B cell (primary cell): ENCODE data around the gene WDR64. TPM values are rescaled to one million over a fixed set of nuclear protein-coding genes. Genes with fewer than 3 reads are reported as not detected.

Source experiments
- ATAC-seq: fragments of 200-7000 bp; cut with Tn5 transposase; one replicate; pipeline ENCODE4 v1.10.0; 2021; ENCODE audit warnings: low read depth, mild to moderate bottlenecking, moderate number of reproducible peaks, moderate library complexity
- CTCF ChIA-PET: fragments of 350-600 bp; sonication (Branson Sonifier 250); formaldehyde crosslinking; loops from one replicate; lab custom pipeline; 2021; ENCODE audit warnings: antibody characterized with exemption, inconsistent platforms; lab: Charles Lee
- POLR2A ChIA-PET: fragments of 350-600 bp; sonication (Branson Sonifier 250); formaldehyde crosslinking; loops from one replicate; lab custom pipeline; 2021; ENCODE audit warnings: antibody characterized with exemption; lab: Charles Lee
- DNase-seq: peaks from one replicate; pipeline ENCODE4 v3.0.0; 2013
- H2AFZ ChIP-seq: 2 replicates; pipeline ENCODE4 v1.6.1; 2012; ENCODE audit warnings: mild to moderate bottlenecking, low read depth, low read length; ENCODE audit not compliant: insufficient read depth, poor library complexity, severe bottlenecking
- H3K27ac ChIP-seq, 2 donors: 1 replicate in 1 of 2; 2 replicates in 1 of 2; pipeline ENCODE4 v1.5.1; 2012 to 2013; ENCODE audit warnings: low read length in 2 of 2, mild to moderate bottlenecking in 2 of 2, moderate library complexity in 1 of 2
- H3K27me3 ChIP-seq, 4 experiments: fragments of 200-600 bp in 1 of 4; sonication (generic) in 1 of 4; replicated peaks in 1 of 4; 1 replicate in 2 of 4; 2 replicates in 2 of 4; pipeline versions ENCODE4 v1.6.1 to v1.7.0; 2013 to 2016; ENCODE audit warnings: low read length in 3 of 4, mild to moderate bottlenecking in 2 of 4, mixed read lengths in 1 of 4, moderate library complexity in 1 of 4; ENCODE audit not compliant: insufficient read depth in 4 of 4, control insufficient read depth in 3 of 4; ENCODE audit errors: control extremely low read depth in 1 of 4
- H3K36me3 ChIP-seq, 2 experiments: replicated peaks in 1 of 2; 1 replicate in 1 of 2; 2 replicates in 1 of 2; pipeline versions ENCODE4 v1.6.1 to v1.7.1; 2013; ENCODE audit warnings: low read length in 1 of 2; ENCODE audit not compliant: insufficient read depth in 2 of 2, control insufficient read depth in 1 of 2; ENCODE audit errors: control extremely low read depth in 1 of 2, extremely low read depth in 1 of 2
- H3K4me1 ChIP-seq, 2 donors: fragments of 200-600 bp in 1 of 2; sonication (generic) in 1 of 2; 1 replicate in 1 of 2; 2 replicates in 1 of 2; pipeline versions ENCODE4 v1.5.1 to v1.6.1; 2013 to 2017; ENCODE audit warnings: low read length in 2 of 2; ENCODE audit not compliant: control insufficient read depth in 2 of 2, insufficient read depth in 2 of 2
- H3K4me2 ChIP-seq: replicated peaks from 2 replicates; pipeline ENCODE3; 2012; ENCODE audit warnings: mild to moderate bottlenecking, low read depth, low read length; ENCODE audit not compliant: poor library complexity, severe bottlenecking
- H3K4me3 ChIP-seq, 5 experiments: fragments of 200-600 bp in 1 of 5; sonication (generic) in 1 of 5; 1 replicate in 3 of 5; 2 replicates in 2 of 5; pipeline versions ENCODE4 v1.5.1 to v1.7.0; 2011 to 2016; ENCODE audit warnings: low read length in 4 of 5, mild to moderate bottlenecking in 4 of 5, low read depth in 2 of 5, control low read depth in 1 of 5, moderate library complexity in 1 of 5; ENCODE audit not compliant: insufficient read depth in 1 of 5; ENCODE audit errors: control extremely low read depth in 1 of 5, extremely low read depth in 1 of 5
- H3K79me2 ChIP-seq: fragments of 200-600 bp; sonication (generic); one replicate; pipeline ENCODE4 v1.6.0; 2016; ENCODE audit warnings: low read length; ENCODE audit not compliant: control insufficient read depth, insufficient read depth
- H3K9ac ChIP-seq: fragments of 200-600 bp; sonication (generic); 2 replicates; pipeline ENCODE4 v1.6.1; 2017; ENCODE audit warnings: mild to moderate bottlenecking, low read length, moderate library complexity
- H3K9me3 ChIP-seq, 3 donors: one replicate each; pipeline versions ENCODE4 v1.6.1 to v1.7.1; 2013; ENCODE audit warnings: low read length in 2 of 3; ENCODE audit not compliant: control insufficient read depth in 2 of 3, insufficient read depth in 1 of 3; ENCODE audit errors: control extremely low read depth in 1 of 3
- H4K20me1 ChIP-seq: 2 replicates; pipeline ENCODE4 v1.6.0; 2012; ENCODE audit warnings: mild to moderate bottlenecking, low read length; ENCODE audit not compliant: insufficient read depth, control insufficient read depth, poor library complexity, severe bottlenecking
- H3K27ac Mint-ChIP-seq: one replicate; pipeline ENCODE4 v1.8.0; 2021; ENCODE audit warnings: mixed read lengths
- H3K27me3 Mint-ChIP-seq: one replicate; pipeline ENCODE4 v1.8.0; 2021; ENCODE audit warnings: mixed read lengths
- H3K4me1 Mint-ChIP-seq: one replicate; pipeline ENCODE4 v1.8.0; 2021; ENCODE audit warnings: mixed read lengths
- H3K4me3 Mint-ChIP-seq: one replicate; pipeline ENCODE4 v1.8.0; 2021; ENCODE audit warnings: mixed read lengths
- H3K9me3 Mint-ChIP-seq: one replicate; pipeline ENCODE4 v1.8.0; 2022; ENCODE audit warnings: mixed read lengths; ENCODE audit not compliant: insufficient read depth
- EZH2 ChIP-seq: IDR thresholded peaks from 2 replicates; pipeline ENCODE4 v1.6.1; 2012; ENCODE audit warnings: borderline replicate concordance, low read depth, mild to moderate bottlenecking, moderate library complexity, low read length; ENCODE audit not compliant: insufficient read depth, poor library complexity, severe bottlenecking
- WGBS: methylation state at CpG from one replicate; pipeline ENCODE4 v1.1.5; 2013; ENCODE audit warnings: missing lambda C conversion rate; ENCODE audit not compliant: insufficient coverage; 5-methylcytosine and 5-hydroxymethylcytosine counted together
- intact Hi-C: fragments of 100-400 bp; cut with micrococcal nuclease; formaldehyde crosslinking; loops from one replicate; pipeline ENCODE4 v1.10.0; 2022
- polyA plus RNA-seq: library from polyadenylated mRNA; depleted of rRNA; stranded (reverse); fragments of >200 nt; gene quantifications from 2 replicates; pipeline ENCODE4 v1.2.3, GENCODE V29; 2012
- total RNA-seq, 2 donors: library from RNA; stranded (reverse); fragments of 120-200 nt in 1 of 2; gene quantifications; 1 replicate in 1 of 2; 2 replicates in 1 of 2; pipeline versions ENCODE4 v1.2.3 to v1.2.4, GENCODE V29; 2013 to 2022
- TF ChIP-seq, protein P1 (sequence below): fragments of 200-600 bp; IDR thresholded peaks from one replicate; pipeline ENCODE4 v1.8.0; 2022; ENCODE audit warnings: antibody characterized with exemption, mild to moderate bottlenecking

Gene WDR64
- total and polyA plus RNA-seq, 2 donors (not counting 1 experiment from before 2014, with no cell fraction given), result 0.13 TPM; not detected in 1

GRCh38 chr1:241829468-241829867 lies 177.4 kb downstream of the WDR64 start:
- CTCF ChIA-PET, result interaction anchor here (1.5 kb wide), 1 partner anchor 218 kb away, joined by 5 read pairs; no protein-coding TSS in a partner anchor
- POLR2A ChIA-PET, result no interaction called here
- H3K27me3 Mint-ChIP-seq, result peaks cover 8% of the 10 kb centered on the region

DNA sequence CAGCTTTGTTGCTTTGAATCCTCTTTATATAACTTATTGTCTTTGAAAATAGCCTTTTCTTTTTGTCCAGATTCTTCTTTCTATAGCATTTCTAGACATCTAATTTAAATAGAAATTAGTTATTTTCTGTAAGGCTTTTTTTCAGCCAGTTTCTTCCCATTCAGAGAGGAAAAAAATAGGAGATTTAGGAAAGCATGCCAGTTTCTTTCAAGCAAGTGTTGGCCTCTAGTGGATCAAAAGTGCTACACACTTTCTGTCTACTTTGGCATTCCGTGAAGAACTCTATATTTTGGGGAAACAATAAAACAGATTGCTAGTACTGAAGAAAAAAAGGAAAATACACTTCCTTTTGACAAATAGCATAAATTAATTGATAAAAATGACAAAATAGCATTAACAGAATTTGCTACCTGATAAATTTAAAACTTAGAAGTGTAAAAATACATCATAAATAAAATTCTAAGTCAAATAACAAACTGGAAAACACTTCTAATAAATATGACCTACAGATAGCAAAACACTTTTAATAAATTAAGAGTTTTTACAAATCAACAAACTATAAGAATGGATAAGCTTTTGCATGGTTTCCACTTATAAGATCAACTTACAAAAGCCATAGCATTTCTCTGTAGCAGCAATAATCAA lies 182.8 kb downstream of the WDR64 start:
- H2AFZ ChIP-seq, result no peak overlapping the region
- no peaks in the 10 kb centered on the region for H3K79me2 ChIP-seq
- H3K4me1 ChIP-seq, result peaks cover 11 to 15% of the 10 kb centered on the region in 2 donors
- no peaks in the 10 kb centered on the region for H4K20me1 ChIP-seq
- DNase-seq (no peak), ATAC-seq (no peak)
- intact Hi-C loops, result no loop called here
- no peak for TF ChIP-seq EZH2
- TF ChIP-seq, protein P1, sequence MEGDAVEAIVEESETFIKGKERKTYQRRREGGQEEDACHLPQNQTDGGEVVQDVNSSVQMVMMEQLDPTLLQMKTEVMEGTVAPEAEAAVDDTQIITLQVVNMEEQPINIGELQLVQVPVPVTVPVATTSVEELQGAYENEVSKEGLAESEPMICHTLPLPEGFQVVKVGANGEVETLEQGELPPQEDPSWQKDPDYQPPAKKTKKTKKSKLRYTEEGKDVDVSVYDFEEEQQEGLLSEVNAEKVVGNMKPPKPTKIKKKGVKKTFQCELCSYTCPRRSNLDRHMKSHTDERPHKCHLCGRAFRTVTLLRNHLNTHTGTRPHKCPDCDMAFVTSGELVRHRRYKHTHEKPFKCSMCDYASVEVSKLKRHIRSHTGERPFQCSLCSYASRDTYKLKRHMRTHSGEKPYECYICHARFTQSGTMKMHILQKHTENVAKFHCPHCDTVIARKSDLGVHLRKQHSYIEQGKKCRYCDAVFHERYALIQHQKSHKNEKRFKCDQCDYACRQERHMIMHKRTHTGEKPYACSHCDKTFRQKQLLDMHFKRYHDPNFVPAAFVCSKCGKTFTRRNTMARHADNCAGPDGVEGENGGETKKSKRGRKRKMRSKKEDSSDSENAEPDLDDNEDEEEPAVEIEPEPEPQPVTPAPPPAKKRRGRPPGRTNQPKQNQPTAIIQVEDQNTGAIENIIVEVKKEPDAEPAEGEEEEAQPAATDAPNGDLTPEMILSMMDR, result peak; percentile 40
- H3K4me2 ChIP-seq, result no peak overlapping the region
- CTCF ChIA-PET, result interaction anchor here (0.5 to 1.9 kb wide), 5 partner anchors 13 to 316 kb away, joined by 3 to 11 read pairs (median 3); partner anchors contain the start of gene FH
- WGBS, result no CpG with 5 or more reads among the region's 1 CpG
- Mint-ChIP-seq H3K4me1 (peaks cover 10% of the 10 kb centered on the region), H3K27ac (no peak overlapping the region), H3K4me3 (no peak overlapping the region), H3K27me3 (peaks cover 4% of the 10 kb centered on the region), H3K9me3 (no peaks in the 10 kb centered on the region)
- H3K9ac ChIP-seq, result no peak overlapping the region
- H3K27me3 ChIP-seq, result no peaks in the 10 kb centered on the region
- no peaks in the 10 kb centered on the region for H3K36me3 ChIP-seq
- no peaks in the 10 kb centered on the region for H3K9me3 ChIP-seq
- POLR2A ChIA-PET, result no interaction called here
- H3K4me3 ChIP-seq, result no peak overlapping the region
- no peak overlapping the region for H3K27ac ChIP-seq

More at GRCh38 chr1:241829468-241829867, 177.4 kb downstream of the WDR64 start:
- no peak overlapping the region for H2AFZ ChIP-seq
- no peaks in the 10 kb centered on the region for H4K20me1 ChIP-seq
- no peaks in the 10 kb centered on the region for H3K9me3 Mint-ChIP-seq
- no peak overlapping the region for H3K4me2 ChIP-seq
- no peaks in the 10 kb centered on the region for H3K36me3 ChIP-seq
- ATAC-seq, result no peak
- no peak overlapping the region for H3K27ac ChIP-seq
- H3K9me3 ChIP-seq, result no peaks in the 10 kb centered on the region
- DNase-seq, result no peak
- H3K4me1 ChIP-seq, result no peaks in the 10 kb centered on the region
- no peaks in the 10 kb centered on the region for H3K79me2 ChIP-seq
- no peaks in the 10 kb centered on the region for H3K27me3 ChIP-seq
- intact Hi-C loops, result no loop called here
- TF ChIP-seq, protein P1, result no peak
- TF ChIP-seq EZH2, result no peak
- no peak overlapping the region for H3K27ac Mint-ChIP-seq
- no peaks in the 10 kb centered on the region for H3K4me1 Mint-ChIP-seq
- H3K4me3 ChIP-seq, result no peak overlapping the region
- H3K4me3 Mint-ChIP-seq, result no peak overlapping the region
- H3K9ac ChIP-seq, result no peak overlapping the region
